A549 (cell line): ENCODE data around the gene SNW1.

ENCODE experiments used
- EHMT2 ChIP-seq: fragments of 200-600 bp; sonication (generic); IDR thresholded peaks from 2 replicates; pipeline ENCODE4 v1.6.1; 2016; ENCODE audit warnings: antibody characterized with exemption, low read depth, mild to moderate bottlenecking, moderate library complexity
- EP300 ChIP-seq, 2 experiments: fragments of >200 bp; sonication (Bioruptor Twin); formaldehyde crosslinking; IDR thresholded peaks; 2 replicates in 1 of 2; 3 replicates in 1 of 2; pipeline ENCODE4 v1.6.1; 2016 to 2017
- POLR2A ChIP-seq: IDR thresholded peaks from 2 replicates; pipeline ENCODE4 v1.6.1; 2012; ENCODE audit warnings: mild to moderate bottlenecking, low read length
- RNF2 ChIP-seq: fragments of 200-600 bp; sonication (generic); IDR thresholded peaks from 2 replicates; pipeline ENCODE4 v1.6.1; 2016; ENCODE audit warnings: low read depth, mild to moderate bottlenecking, antibody characterized with exemption, moderate library complexity, borderline replicate concordance
- SMC3 ChIP-seq: fragments of >200 bp; sonication (Bioruptor Twin); formaldehyde crosslinking; IDR thresholded peaks from 3 replicates; pipeline ENCODE4 v1.6.1; 2018; ENCODE audit warnings: inconsistent platforms
- SREBF2 ChIP-seq: fragments of 450-650 bp; IDR thresholded peaks from 2 replicates; pipeline ENCODE4 v1.6.1; 2014; ENCODE audit warnings: mild to moderate bottlenecking, moderate library complexity
- TP53 ChIP-seq: fragments of 250-450 bp; sonication (Bioruptor Pico); IDR thresholded peaks from 2 replicates; pipeline ENCODE4 v1.5.0; 2021; ENCODE audit warnings: mild to moderate bottlenecking, moderate library complexity

DNA sequence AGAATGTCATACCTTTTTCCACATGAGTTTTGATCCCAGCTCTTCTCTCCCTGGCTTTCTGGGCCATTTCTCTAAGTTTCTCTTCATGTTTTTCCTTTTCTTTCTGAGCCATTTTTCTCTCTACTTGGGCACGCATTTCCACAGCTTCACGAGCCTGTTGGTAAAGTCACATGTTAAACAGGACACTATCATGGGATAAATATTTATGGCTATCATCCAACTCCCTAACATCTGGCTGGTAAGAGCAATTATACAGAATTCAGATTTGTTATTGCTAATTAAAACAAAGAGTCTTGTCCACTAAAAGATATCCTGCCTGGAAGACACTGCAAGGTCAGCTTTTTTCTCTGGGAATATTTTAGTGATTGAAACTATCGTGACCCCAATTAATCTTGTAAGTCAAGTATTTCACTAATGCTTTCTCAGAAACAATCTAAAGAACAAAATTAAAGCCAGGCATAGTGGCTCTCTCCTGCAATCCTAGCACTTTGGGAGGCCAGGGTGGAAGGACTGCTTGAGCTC lies 29.9 kb downstream of the SNW1 start:
- TF ChIP-seq SREBF2 (no peak), SMC3 (no peak), EP300 (IDR thresholded peaks at IDR 0.05) (no peak), RNF2 (no peak), EHMT2 (no peak), TP53 (CRISPR knock-in tag) (no peak), POLR2A (no peak)
